Lung (tissue), 12 donors: ENCODE measurements around the gene PXDN. TPM values are rescaled to one million over a fixed set of nuclear protein-coding genes. Genes with fewer than 3 reads are reported as not detected.

Experiments
- ATAC-seq: fragments of 200-7000 bp; cut with Tn5 transposase; one replicate; pipeline ENCODE4 v1.9.1; 2020; ENCODE audit warnings: moderate number of reproducible peaks; ENCODE audit not compliant: insufficient read depth, low FRiP score
- DNase-seq, 3 donors: peaks; one replicate each; pipeline ENCODE4 v3.0.0-alpha.2; 2013 to 2017
- H3K27ac ChIP-seq, 2 donors: one replicate each; pipeline ENCODE4 v1.5.1; 2013; ENCODE audit warnings: mild to moderate bottlenecking in 2 of 2, moderate library complexity in 2 of 2, control low read depth in 1 of 2, inconsistent platforms in 1 of 2, low read depth in 1 of 2, low read length in 1 of 2
- H3K27me3 ChIP-seq, 3 donors: one replicate each; pipeline ENCODE4 v1.5.1; 2013; ENCODE audit warnings: low read length in 2 of 3; ENCODE audit not compliant: control insufficient read depth in 3 of 3, insufficient read depth in 3 of 3
- H3K36me3 ChIP-seq, 4 donors: one replicate each; pipeline ENCODE4 v1.5.1; 2013; ENCODE audit warnings: low read length in 4 of 4, mild to moderate bottlenecking in 1 of 4, moderate library complexity in 1 of 4; ENCODE audit not compliant: control insufficient read depth in 4 of 4, insufficient read depth in 4 of 4
- H3K4me1 ChIP-seq, 5 donors: one replicate each; pipeline ENCODE4 v1.5.1; 2013; ENCODE audit warnings: low read length in 5 of 5, mild to moderate bottlenecking in 2 of 5, moderate library complexity in 1 of 5; ENCODE audit not compliant: control insufficient read depth in 5 of 5, insufficient read depth in 5 of 5
- H3K4me3 ChIP-seq: one replicate; pipeline ENCODE4 v1.5.1; 2013; ENCODE audit warnings: mild to moderate bottlenecking, control low read depth, moderate library complexity
- H3K9ac ChIP-seq, 2 donors: one replicate each; pipeline ENCODE4 v1.5.1; 2013; ENCODE audit warnings: low read length in 2 of 2, control low read depth in 1 of 2; ENCODE audit not compliant: insufficient read depth in 1 of 2
- H3K9me3 ChIP-seq, 4 donors: one replicate each; pipeline ENCODE4 v1.5.1; 2013; ENCODE audit warnings: low read length in 3 of 4, mild to moderate bottlenecking in 1 of 4, moderate library complexity in 1 of 4; ENCODE audit not compliant: control insufficient read depth in 4 of 4, insufficient read depth in 3 of 4
- CTCF ChIP-seq: IDR thresholded peaks from 2 replicates; pipeline ENCODE4 v1.5.1; 2012; ENCODE audit warnings: mild to moderate bottlenecking; ENCODE audit errors: control extremely low read depth, extremely low read depth
- WGBS, 2 donors: extraction: QIAGEN DNeasy Blood & Tissue Kit; methylation state at CpG; one replicate each; pipeline ENCODE4 v1.1.7; 2013; 5-methylcytosine and 5-hydroxymethylcytosine counted together
- polyA plus RNA-seq, 2 donors: library from polyadenylated mRNA; stranded (reverse); fragments of 200-250 nt; gene quantifications; one replicate each; pipeline ENCODE4 v1.2.1, GENCODE V29; 2013
- total RNA-seq, 2 donors: library from RNA; depleted of rRNA in 1 of 2; stranded (reverse); fragments of >200 nt in 1 of 2; gene quantifications; one replicate each; pipeline ENCODE4 v1.2.1, GENCODE V29; 2014 to 2021
- donor health status: control.
- donor health status: control.
- donor health status: Bipolar disorder and iron deficiency.
- donor health status: healthy.
- donor health status: DM: yes; HTN: yes; CAD: no.

Gene PXDN
- total and polyA plus RNA-seq, 4 donors: 10.6 to 198 (median 45.1) TPM

DNA sequence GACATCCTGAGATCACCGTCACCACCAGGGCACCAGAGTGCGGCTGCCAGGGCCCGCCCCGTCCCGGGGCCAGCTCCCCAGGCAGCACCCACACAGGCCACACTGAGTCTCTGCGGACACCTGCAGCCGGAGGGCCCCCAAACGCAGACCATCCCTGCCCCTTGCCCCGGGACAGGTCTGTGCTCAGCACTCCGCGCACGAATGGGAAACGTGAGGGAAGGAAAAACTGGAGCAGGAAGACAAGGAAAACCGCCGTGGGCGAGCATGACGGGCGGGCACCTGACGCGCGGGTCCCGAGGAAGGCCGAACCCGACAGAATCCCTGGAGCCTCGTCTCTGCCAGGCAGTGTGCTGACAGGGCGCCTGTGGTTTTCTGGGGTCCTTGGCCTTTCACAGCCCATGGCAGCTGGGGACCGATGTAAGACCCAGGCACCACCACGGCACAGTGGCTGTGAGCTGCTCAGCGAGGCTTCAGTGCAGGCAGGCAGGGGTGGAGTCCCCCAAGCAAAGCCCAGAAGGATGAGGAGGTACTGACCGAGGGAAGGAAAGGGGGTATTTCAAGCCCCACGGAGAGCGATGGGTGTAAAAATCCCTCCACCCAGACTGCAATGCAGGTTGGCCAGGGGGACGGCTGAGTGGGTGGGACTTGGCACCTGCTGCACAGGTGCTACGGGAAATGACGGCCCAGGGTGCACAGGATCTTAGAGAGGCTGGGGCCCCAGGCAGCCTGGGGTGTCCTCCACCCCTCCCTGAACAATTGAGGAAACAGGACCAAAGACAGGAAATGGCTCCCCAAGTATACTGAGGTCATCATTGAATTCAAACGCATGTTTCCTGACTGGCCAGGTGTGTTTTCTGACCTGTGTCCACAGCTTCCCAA lies 59.0 kb downstream of the PXDN start:
- 89 to 92% methylated on average over 36 of the region's 36 CpGs for WGBS, 2 donors
- TF ChIP-seq CTCF: no peak
- DNase-seq: peak in 1 of 3 donors; percentile 12

GRCh38 chr2:1683297-1683696 lies 61.0 kb downstream of the PXDN start:
- Histone ChIP-seq H3K27me3 (no peaks in the 10 kb centered on the region), H3K9me3 (no peaks in the 10 kb centered on the region), H3K36me3 (peaks cover 0 to 55% (median 37%) of the 10 kb centered on the region in 4 donors), H3K9ac (no peak overlapping the region), H3K27ac (no peak overlapping the region), H3K4me1 (peaks cover 0 to 15% (median 12%) of the 10 kb centered on the region in 5 donors), H3K4me3 (no peak overlapping the region)
- WGBS, 2 donors: 95 to 100% methylated on average over 1 of the region's 1 CpG
- TF ChIP-seq CTCF: no peak
- ATAC-seq (no peak), DNase-seq (no peak)

More for the DNA sequence above, 59.0 kb downstream of the PXDN start:
- Histone ChIP-seq H3K27me3 (no peaks in the 10 kb centered on the region), H3K36me3 (peaks cover 0 to 59% (median 28%) of the 10 kb centered on the region in 4 donors), H3K9ac (no peak overlapping the region), H3K9me3 (no peaks in the 10 kb centered on the region), H3K4me3 (no peak overlapping the region), H3K4me1 (peaks cover 0 to 15% (median 12%) of the 10 kb centered on the region in 5 donors), H3K27ac (no peak overlapping the region)
- no peak for ATAC-seq

GRCh38 chr2:1682181-1682440 lies 62.2 kb downstream of the PXDN start:
- Histone ChIP-seq H3K4me3 (no peak overlapping the region), H3K4me1 (peaks cover 0 to 15% (median 12%) of the 10 kb centered on the region in 5 donors), H3K9me3 (no peaks in the 10 kb centered on the region), H3K27ac (no peak overlapping the region), H3K36me3 (peaks cover 0 to 56% (median 39%) of the 10 kb centered on the region in 4 donors), H3K9ac (no peak overlapping the region), H3K27me3 (no peaks in the 10 kb centered on the region)
- DNase-seq (no peak), ATAC-seq (no peak)
- TF ChIP-seq CTCF: no peak
